K562 (cell line): Measurements from ENCODE around the gene FAM169A. TPM values are rescaled to one million over a fixed set of nuclear protein-coding genes. Genes with fewer than 3 reads are reported as not detected.

Experiments used
- ATAC-seq: fragments of 200-7000 bp; cut with Tn5 transposase; 3 replicates; pipeline ENCODE4 v1.9.1; 2020; ENCODE audit warnings: moderate library complexity
- BruUV-seq: library from RNA; stranded (reverse); fragments of 400-500 nt; replicated peaks from 2 replicates; lab custom pipeline; 2021; lab: Mats Ljungman, UMichigan
- CTCF ChIA-PET: fragments of 300-600 bp; formaldehyde crosslinking; extraction: SDS; loops from one replicate; lab custom pipeline; 2021; ENCODE audit warnings: low intra/inter-chr PET ratio; lab: Yijun Ruan, JAX
- POLR2A ChIA-PET: fragments of 300-600, 350-650 bp; sonication (Branson Sonifier 250); formaldehyde crosslinking; extraction: SDS; loops from one replicate; lab custom pipeline; 2021; ENCODE audit warnings: antibody characterized with exemption, inconsistent platforms; lab: Yijun Ruan, JAX
- DNase-seq, 4 experiments: peaks; one replicate each; pipeline versions ENCODE4 v3.0.0 to v3.0.0-alpha.2; 2011 to 2018; ENCODE audit warnings: low spot score in 3 of 4, mixed read lengths in 3 of 4; ENCODE audit errors: extremely low read depth in 1 of 4
- FAIRE-seq: peaks from 2 replicates; lab custom pipeline; 2011; peaks lifted over from hg19 to GRCh38; lab: Jason Lieb, UNC
- H2AFZ ChIP-seq: 2 replicates; pipeline ENCODE4 v1.6.0; 2011; ENCODE audit warnings: low read depth, low read length, control low read depth, inconsistent platforms
- H3K27ac ChIP-seq: fragments of 200-600 bp; 3 replicates; pipeline ENCODE4 v1.8.0; 2011; ENCODE audit warnings: low read depth, mild to moderate bottlenecking, control low read depth, inconsistent platforms, low read length, moderate library complexity, mixed read lengths; ENCODE audit errors: extremely low read depth
- H3K27me3 ChIP-seq, 2 experiments: fragments of 300-600 bp in 1 of 2; 2 replicates in 1 of 2; 3 replicates in 1 of 2; pipeline versions ENCODE4 v1.6.0 to v1.8.0; 2011; ENCODE audit warnings: inconsistent platforms in 2 of 2, low read length in 2 of 2, mild to moderate bottlenecking in 1 of 2, mixed read lengths in 1 of 2, moderate library complexity in 1 of 2; ENCODE audit not compliant: control insufficient read depth in 2 of 2, insufficient read depth in 2 of 2
- H3K36me3 ChIP-seq: fragments of 300-600 bp; 3 replicates; pipeline ENCODE4 v1.8.0; 2011; ENCODE audit warnings: mild to moderate bottlenecking, low read length, inconsistent platforms; ENCODE audit not compliant: control insufficient read depth, insufficient read depth
- H3K4me1 ChIP-seq, 2 experiments: fragments of 200-600 bp in 1 of 2; replicated peaks in 1 of 2; 2 replicates in 1 of 2; 3 replicates in 1 of 2; pipeline versions ENCODE4 v1.5.1 to v1.8.0; 2011; ENCODE audit warnings: inconsistent platforms in 2 of 2, low read length in 2 of 2, mild to moderate bottlenecking in 1 of 2, mixed read lengths in 1 of 2, moderate library complexity in 1 of 2; ENCODE audit not compliant: control insufficient read depth in 2 of 2, insufficient read depth in 2 of 2
- H3K4me2 ChIP-seq: 2 replicates; pipeline ENCODE4 v1.6.1; 2011; ENCODE audit warnings: low read length, control low read depth, inconsistent platforms, mixed read lengths; ENCODE audit not compliant: insufficient read depth
- H3K4me3 ChIP-seq: fragments of 200-600 bp; sonication (generic), shearing (Covaris generic); 2 replicates; pipeline ENCODE4 v1.5.1; 2016; ENCODE audit warnings: control low read depth, inconsistent platforms
- H3K79me2 ChIP-seq: fragments of 200-600 bp; 3 replicates; pipeline ENCODE4 v1.8.0; 2011; ENCODE audit warnings: low read length, inconsistent platforms; ENCODE audit not compliant: control insufficient read depth, insufficient read depth
- H3K9ac ChIP-seq, 2 experiments: 2 replicates each; pipeline versions ENCODE4 v1.6.0 to v1.6.1; 2011; ENCODE audit warnings: low read depth in 2 of 2, low read length in 2 of 2, control low read depth in 1 of 2, inconsistent platforms in 1 of 2, mild to moderate bottlenecking in 1 of 2, mixed read lengths in 1 of 2; ENCODE audit not compliant: insufficient read depth in 1 of 2
- H3K9me1 ChIP-seq: one replicate; pipeline ENCODE4 v1.6.0; 2011; ENCODE audit warnings: inconsistent platforms, mild to moderate bottlenecking, low read length, moderate library complexity; ENCODE audit not compliant: control insufficient read depth, insufficient read depth
- H3K9me3 ChIP-seq: replicated peaks from 2 replicates; pipeline ENCODE4 v1.5.1; 2011; ENCODE audit warnings: low read depth, low read length, inconsistent platforms; ENCODE audit not compliant: control insufficient read depth, insufficient read depth
- H4K20me1 ChIP-seq: replicated peaks from 2 replicates; pipeline ENCODE4 v1.6.1; 2011; ENCODE audit warnings: low read length, inconsistent platforms, mixed read lengths; ENCODE audit not compliant: control insufficient read depth, insufficient read depth
- BCOR ChIP-seq: fragments of 450-650 bp; IDR thresholded peaks from 2 replicates; pipeline ENCODE4 v1.6.1; 2016
- CAMTA2 ChIP-seq: fragments of 250-450 bp; sonication (Bioruptor Pico); conservative IDR thresholded peaks from 2 replicates; pipeline ENCODE4 v1.5.1; 2022
- ELK3 ChIP-seq: fragments of 450-650 bp; formaldehyde crosslinking; IDR thresholded peaks from 2 replicates; pipeline ENCODE4 v1.4.0; 2020; ENCODE audit warnings: mild to moderate bottlenecking
- FOXP1 ChIP-seq: sonication (generic); formaldehyde crosslinking; IDR thresholded peaks from 2 replicates; pipeline ENCODE4 v1.8.0; 2022; ENCODE audit warnings: mild to moderate bottlenecking, missing genetic modification reagents
- MCM3 ChIP-seq: fragments of 450-650 bp; IDR thresholded peaks from 2 replicates; pipeline ENCODE4 v1.6.1; 2016
- MEIS2 ChIP-seq: fragments of 450-650 bp; IDR thresholded peaks from 2 replicates; pipeline ENCODE4 v1.6.1; 2014; ENCODE audit warnings: mild to moderate bottlenecking; ENCODE audit not compliant: partially characterized antibody
- MITF ChIP-seq: IDR thresholded peaks from 2 replicates; pipeline ENCODE4 v1.6.1; 2014; ENCODE audit warnings: antibody characterized with exemption
- OTX1 ChIP-seq: fragments of 450-650 bp; formaldehyde crosslinking; IDR thresholded peaks from 2 replicates; pipeline ENCODE4 v1.4.0; 2022; ENCODE audit warnings: mild to moderate bottlenecking
- RB1 ChIP-seq: fragments of 450-650 bp; IDR thresholded peaks from 2 replicates; pipeline ENCODE4 v1.6.1; 2017; ENCODE audit warnings: low read depth, mild to moderate bottlenecking
- RUNX1 ChIP-seq: sonication (generic); IDR thresholded peaks from 2 replicates; pipeline ENCODE4 v1.6.1; 2016; ENCODE audit warnings: antibody characterized with exemption, low read depth
- SMC3 ChIP-seq: conservative IDR thresholded peaks from 2 replicates; pipeline ENCODE4 v1.6.1; 2011; ENCODE audit warnings: low read depth, low read length, improper control_type of control experiment; ENCODE audit not compliant: insufficient read depth
- XRCC4 ChIP-seq: IDR thresholded peaks from one replicate; pipeline ENCODE4 v1.6.1; 2011; ENCODE audit not compliant: insufficient read depth, insufficient read length; ENCODE audit errors: extremely low read depth
- ZBTB26 ChIP-seq: fragments of 450-650 bp; formaldehyde crosslinking; IDR thresholded peaks from 2 replicates; pipeline ENCODE4 v1.4.0; 2022; ENCODE audit warnings: missing genetic modification characterization
- ZBTB7A ChIP-seq: IDR thresholded peaks from 2 replicates; pipeline ENCODE4 v1.6.1; 2011; ENCODE audit warnings: low read depth, mild to moderate bottlenecking, low read length, moderate library complexity, borderline replicate concordance; ENCODE audit not compliant: control insufficient read depth
- ZC3H4 ChIP-seq: sonication (generic); formaldehyde crosslinking; IDR thresholded peaks from 2 replicates; pipeline ENCODE4 v1.9.0; 2021; ENCODE audit warnings: missing genetic modification reagents, borderline replicate concordance
- ZNF197 ChIP-seq: fragments of 200-800 bp; sonication (Bioruptor generic); IDR thresholded peaks from 2 replicates; pipeline ENCODE4 v1.6.1; 2016; ENCODE audit warnings: low read depth, missing genetic modification characterization, missing compliant biosample characterization
- ZNF24 ChIP-seq: fragments of 450-650 bp; IDR thresholded peaks from 2 replicates; pipeline ENCODE4 v1.6.1; 2016
- ZSCAN32 ChIP-seq: fragments of 450-650 bp; formaldehyde crosslinking; IDR thresholded peaks from 2 replicates; pipeline ENCODE4 v1.4.0; 2020; ENCODE audit warnings: mild to moderate bottlenecking, moderate library complexity
- WGBS: fragments of 100-300 bp; shearing (Covaris generic); methylation state at CpG from one replicate; pipeline ENCODE4 v1.1.6; 2016; ENCODE audit warnings: low coverage, mixed read lengths; ENCODE audit not compliant: insufficient coverage; ENCODE audit errors: missing lambda C conversion rate; 5-methylcytosine and 5-hydroxymethylcytosine counted together
- in situ Hi-C: fragments of 300-500 bp; cut with MboI; formaldehyde crosslinking; loops from 4 replicates; pipeline ENCODE4 v1.15.0; 2018; ENCODE audit warnings: inconsistent platforms, mixed read lengths
- intact Hi-C: fragments of 100-400 bp; cut with micrococcal nuclease; formaldehyde crosslinking; loops from 2 replicates; pipeline ENCODE4 v1.14.2; 2022
- polyA plus RNA-seq, 8 experiments: library from polyadenylated mRNA; depleted of rRNA in 4 of 8; stranded (reverse) in 5 of 8; unstranded in 3 of 8; fragments of >200 nt; fragmentation: Nextera tagmentation in 2 of 8; fragmentation: Illumina TruSeq in 1 of 8; extraction: Ambion mirVana in 2 of 8; extraction: Trizol in 1 of 8; gene quantifications; 2 replicates each; pipeline versions ENCODE4 v1.2.1 to v1.2.3, GENCODE V29; 2011 to 2014; ENCODE audit warnings: inconsistent platforms in 1 of 8, missing spikeins in 1 of 8
- total RNA-seq, 7 experiments: library from RNA; depleted of rRNA in 6 of 7; stranded (reverse); fragments of >200 nt in 6 of 7; fragmentation: Illumina TruSeq in 2 of 7; extraction: Trizol in 2 of 7; gene quantifications; 2 replicates each; pipeline versions ENCODE4 v1.2.1 to v1.2.3, GENCODE V29; 2011 to 2021; ENCODE audit warnings: low replicate concordance in 1 of 7

The FAM169A gene
- total and polyA plus RNA-seq, 9 of the 15 experiments (the other 6 are each of a cell fraction or from before 2014, with no cell fraction given) = 0.01 to 0.04 TPM; not detected in 7

GRCh38 chr5:74875994-74876791, 10.0 kb upstream of the FAM169A start:
- no peak overlapping the region for H2AFZ ChIP-seq
- H3K79me2 ChIP-seq = no peaks in the 10 kb centered on the region
- CTCF ChIA-PET = no interaction called here
- no peak overlapping the region for H3K9ac ChIP-seq
- H3K9me3 ChIP-seq = no peaks in the 10 kb centered on the region
- intact Hi-C loops (no loop called here), in situ Hi-C loops (no loop called here)
- H3K27me3 ChIP-seq = no peaks in the 10 kb centered on the region; a peak in 1 of 5 replicates
- H3K9me1 ChIP-seq = no peaks in the 10 kb centered on the region
- BruUV-seq = no TSS peak
- no peak overlapping the region for H3K27ac ChIP-seq
- H3K4me2 ChIP-seq = no peak overlapping the region
- H3K36me3 ChIP-seq = no peaks in the 10 kb centered on the region
- DNase-seq (no peak), FAIRE-seq (no peak), ATAC-seq (no peak)
- WGBS = 8% methylated on average over 7 of the region's 7 CpGs
- no peaks in the 10 kb centered on the region for H4K20me1 ChIP-seq
- H3K4me3 ChIP-seq = no peak overlapping the region
- POLR2A ChIA-PET = interaction anchor here (1.1 kb wide), 1 partner anchor 15 kb away, joined by 3 read pairs; no protein-coding TSS in a partner anchor
- H3K4me1 ChIP-seq = no peaks in the 10 kb centered on the region
- TF ChIP-seq BCOR (no peak), MCM3 (no peak), XRCC4 (no peak), ZNF197 (CRISPR knock-in tag) (no peak), RB1 (no peak), FOXP1 (CRISPR knock-in tag) (no peak), ELK3 (CRISPR knock-in tag) (no peak), ZC3H4 (no peak), RUNX1 (no peak), SMC3 (no peak), ZNF24 (no peak), ZBTB7A (no peak), MEIS2 (no peak), ZSCAN32 (CRISPR knock-in tag) (no peak), MITF (no peak), OTX1 (CRISPR knock-in tag) (no peak), CAMTA2 (CRISPR knock-in tag) (no peak), ZBTB26 (CRISPR knock-in tag) (no peak)
